ENCODE data around the gene PPL. TPM values are rescaled to one million over a fixed set of nuclear protein-coding genes. Genes with fewer than 3 reads are reported as not detected.

PPL gene
- total and polyA plus RNA-seq, 2 donors (not counting 3 experiments of a cell fraction or from before 2014, with no cell fraction given), result 0.07 to 0.20 TPM

DNA sequence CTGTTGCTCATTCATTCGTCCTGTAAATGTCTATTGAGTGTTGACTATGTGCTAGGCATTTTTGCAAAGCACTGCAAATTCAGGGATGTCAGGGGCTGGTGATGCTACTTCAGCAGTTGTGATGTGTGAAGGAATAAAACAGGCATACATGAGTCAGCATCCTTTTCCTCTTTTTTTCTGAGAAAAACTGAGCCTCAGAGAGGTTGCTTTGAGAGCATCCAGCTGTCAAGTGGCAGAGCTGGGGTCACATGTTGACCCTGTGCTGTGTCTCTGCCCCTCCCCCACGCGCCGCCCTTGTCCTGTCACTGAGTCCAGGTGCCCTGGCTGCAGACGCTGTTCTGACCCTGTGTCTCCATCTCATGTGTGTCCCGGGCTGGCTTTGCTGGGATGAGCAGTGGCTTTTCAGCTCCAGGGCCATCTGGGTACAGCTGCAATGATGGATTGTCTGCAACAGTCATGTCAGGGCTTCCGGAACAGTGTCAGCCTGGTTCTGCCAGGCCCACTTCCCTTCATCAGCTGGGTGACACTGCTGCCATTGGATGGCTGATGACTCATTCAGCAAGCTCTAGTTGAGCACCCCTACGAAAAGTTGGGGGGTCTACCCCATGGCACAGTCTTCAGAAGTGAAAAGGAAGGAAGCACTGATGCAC, 36.1 kb upstream of the PPL start:
- Histone ChIP-seq H3K9ac (replicated peaks; ENCODE audit: extremely low read depth, insufficient read depth, low read length) (no peak overlapping the region), H3K36me3 (ENCODE audit: control insufficient read depth in 2 of 2, extremely low read depth in 1 of 2, insufficient read depth in 2 of 2, low read length in 2 of 2) (no peaks in the 10 kb centered on the region), H3K27ac (ENCODE audit: insufficient read depth, low read depth, low read length) (no peak overlapping the region), H3K27me3 (ENCODE audit: control insufficient read depth in 2 of 2, insufficient read depth in 2 of 2, low read length in 2 of 2) (peaks cover 0 to 3% of the 10 kb centered on the region in 2 experiments), H3K4me2 (ENCODE audit: insufficient read depth, low read length) (no peak overlapping the region), H3K9me1 (replicated peaks; ENCODE audit: control insufficient read depth, extremely low read depth, insufficient read depth, low read length) (no peaks in the 10 kb centered on the region), H3K79me2 (ENCODE audit: control insufficient read depth, insufficient read depth, low read length) (no peaks in the 10 kb centered on the region), H3K4me3 (replicated peaks in 1 of 3; ENCODE audit: insufficient read depth in 1 of 3, low read depth in 1 of 3, low read length in 3 of 3) (no peak overlapping the region), H3K9me3 (replicated peaks; ENCODE audit: control insufficient read depth, insufficient read depth, low read length) (no peaks in the 10 kb centered on the region), H2AFZ (ENCODE audit: low read depth, low read length) (no peak overlapping the region), H4K20me1 (replicated peaks; ENCODE audit: control insufficient read depth, extremely low read depth, insufficient read depth, low read length) (no peaks in the 10 kb centered on the region), H3K4me1 (ENCODE audit: control insufficient read depth, extremely low read depth, insufficient read depth, low read length) (no peaks in the 10 kb centered on the region)
- CTCF ChIA-PET, result interaction anchor here (0.6 kb wide), 1 partner anchor 11 kb away, joined by 3 read pairs; no protein-coding TSS in a partner anchor
- TF ChIP-seq, protein P1, sequence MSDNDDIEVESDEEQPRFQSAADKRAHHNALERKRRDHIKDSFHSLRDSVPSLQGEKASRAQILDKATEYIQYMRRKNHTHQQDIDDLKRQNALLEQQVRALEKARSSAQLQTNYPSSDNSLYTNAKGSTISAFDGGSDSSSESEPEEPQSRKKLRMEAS (IDR thresholded peaks at IDR 0.05; ENCODE audit: insufficient read depth, insufficient read length), result no peak
- TF ChIP-seq JUN (IDR thresholded peaks at IDR 0.05; ENCODE audit: borderline replicate concordance, insufficient read depth, insufficient read length, low read depth) (no peak), POLR2AphosphoS5 (IDR thresholded peaks at IDR 0.05; ENCODE audit: insufficient read depth, low read depth, low read length) (no peak), FOS (IDR thresholded peaks at IDR 0.05; ENCODE audit: borderline replicate concordance, insufficient read depth, low read length) (no peak), GATA2 (IDR thresholded peaks at IDR 0.05; ENCODE audit: insufficient read depth, insufficient read length, low read depth, low read length) (no peak)
- intact Hi-C loops (cut with micrococcal nuclease) (no loop called here), dilution Hi-C loops (cut with MboI; ENCODE audit: extremely low pct_ligation_motif_present, low sequenced_read_pairs) (no loop called here)
- FAIRE-seq (no peak), DNase-seq (ENCODE audit: low read depth, low spot score) (no peak)
- POLR2A ChIA-PET, result no interaction called here
- BruUV-seq (replicated peaks), result no TSS peak

DNA sequence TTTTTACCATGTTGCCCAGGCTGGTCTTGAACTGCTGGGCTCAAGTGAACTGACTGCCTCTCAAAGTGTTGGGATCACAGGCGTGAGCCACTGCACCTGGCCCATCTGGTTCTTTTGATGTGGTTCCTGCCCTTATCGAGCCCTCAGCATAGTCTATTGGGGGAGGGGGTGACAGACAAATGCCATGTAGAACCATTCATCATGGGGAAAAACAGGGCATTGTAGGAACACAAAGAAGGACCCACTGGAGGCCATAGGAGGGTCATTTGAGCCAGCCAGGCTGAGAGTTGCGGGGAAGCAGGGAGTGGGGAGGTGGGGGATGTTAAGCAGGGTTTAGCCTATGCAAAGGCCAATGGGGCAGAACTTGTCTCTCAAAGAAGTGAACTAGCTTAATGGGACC, 33.1 kb upstream of the PPL start:
- Histone ChIP-seq H3K4me3 (replicated peaks in 1 of 3; ENCODE audit: insufficient read depth in 1 of 3, low read depth in 1 of 3, low read length in 3 of 3) (no peak overlapping the region), H2AFZ (ENCODE audit: low read depth, low read length) (no peak overlapping the region), H3K9me3 (replicated peaks; ENCODE audit: control insufficient read depth, insufficient read depth, low read length) (no peaks in the 10 kb centered on the region), H3K27ac (ENCODE audit: insufficient read depth, low read depth, low read length) (no peak overlapping the region), H4K20me1 (replicated peaks; ENCODE audit: control insufficient read depth, extremely low read depth, insufficient read depth, low read length) (no peaks in the 10 kb centered on the region), H3K36me3 (ENCODE audit: control insufficient read depth in 2 of 2, extremely low read depth in 1 of 2, insufficient read depth in 2 of 2, low read length in 2 of 2) (no peaks in the 10 kb centered on the region), H3K4me1 (ENCODE audit: control insufficient read depth, extremely low read depth, insufficient read depth, low read length) (no peaks in the 10 kb centered on the region), H3K9me1 (replicated peaks; ENCODE audit: control insufficient read depth, extremely low read depth, insufficient read depth, low read length) (no peaks in the 10 kb centered on the region), H3K27me3 (ENCODE audit: control insufficient read depth in 2 of 2, insufficient read depth in 2 of 2, low read length in 2 of 2) (no peaks in the 10 kb centered on the region), H3K9ac (replicated peaks; ENCODE audit: extremely low read depth, insufficient read depth, low read length) (no peak overlapping the region), H3K79me2 (ENCODE audit: control insufficient read depth, insufficient read depth, low read length) (no peaks in the 10 kb centered on the region), H3K4me2 (ENCODE audit: insufficient read depth, low read length) (no peak overlapping the region)
- dilution Hi-C loops (cut with MboI; ENCODE audit: extremely low pct_ligation_motif_present, low sequenced_read_pairs), result no loop called here
- no peak for FAIRE-seq
- ChIA-PET CTCF (no interaction called here), POLR2A (no interaction called here)
- no TSS peak for BruUV-seq (replicated peaks)
- intact Hi-C loops (cut with micrococcal nuclease), result no loop called here
- no peak for DNase-seq (ENCODE audit: low read depth, low spot score)
- no peak for TF ChIP-seq FOS (IDR thresholded peaks at IDR 0.05; ENCODE audit: borderline replicate concordance, insufficient read depth, low read length)
- no peak for TF ChIP-seq EZH2 (IDR thresholded peaks at IDR 0.05; ENCODE audit: borderline replicate concordance, low read depth, low read length, severe bottlenecking)
- no peak for TF ChIP-seq MYC (IDR thresholded peaks at IDR 0.05; ENCODE audit: low read depth, low read length)
- TF ChIP-seq POLR2AphosphoS5 (IDR thresholded peaks at IDR 0.05; ENCODE audit: insufficient read depth, low read depth, low read length), result no peak
- no peak for TF ChIP-seq JUN (IDR thresholded peaks at IDR 0.05; ENCODE audit: borderline replicate concordance, insufficient read depth, insufficient read length, low read depth)
- no peak for TF ChIP-seq GATA2 (IDR thresholded peaks at IDR 0.05; ENCODE audit: insufficient read depth, insufficient read length, low read depth, low read length)
- TF ChIP-seq, protein P1 (IDR thresholded peaks at IDR 0.05; ENCODE audit: insufficient read depth, insufficient read length), result no peak
- TF ChIP-seq POLR2A (IDR thresholded peaks at IDR 0.05; ENCODE audit: low read depth, low read length), result no peak
- TF ChIP-seq, protein P2, sequence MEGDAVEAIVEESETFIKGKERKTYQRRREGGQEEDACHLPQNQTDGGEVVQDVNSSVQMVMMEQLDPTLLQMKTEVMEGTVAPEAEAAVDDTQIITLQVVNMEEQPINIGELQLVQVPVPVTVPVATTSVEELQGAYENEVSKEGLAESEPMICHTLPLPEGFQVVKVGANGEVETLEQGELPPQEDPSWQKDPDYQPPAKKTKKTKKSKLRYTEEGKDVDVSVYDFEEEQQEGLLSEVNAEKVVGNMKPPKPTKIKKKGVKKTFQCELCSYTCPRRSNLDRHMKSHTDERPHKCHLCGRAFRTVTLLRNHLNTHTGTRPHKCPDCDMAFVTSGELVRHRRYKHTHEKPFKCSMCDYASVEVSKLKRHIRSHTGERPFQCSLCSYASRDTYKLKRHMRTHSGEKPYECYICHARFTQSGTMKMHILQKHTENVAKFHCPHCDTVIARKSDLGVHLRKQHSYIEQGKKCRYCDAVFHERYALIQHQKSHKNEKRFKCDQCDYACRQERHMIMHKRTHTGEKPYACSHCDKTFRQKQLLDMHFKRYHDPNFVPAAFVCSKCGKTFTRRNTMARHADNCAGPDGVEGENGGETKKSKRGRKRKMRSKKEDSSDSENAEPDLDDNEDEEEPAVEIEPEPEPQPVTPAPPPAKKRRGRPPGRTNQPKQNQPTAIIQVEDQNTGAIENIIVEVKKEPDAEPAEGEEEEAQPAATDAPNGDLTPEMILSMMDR (IDR thresholded peaks at IDR 0.05; ENCODE audit: extremely low read depth in 1 of 2, insufficient read depth in 1 of 2, low read depth in 1 of 2, low read length in 2 of 2), result no peak
